Measurements from ENCODE around the gene SETD7.

SETD7 gene

GRCh38 chr4:139514382-139515059, 41.5 kb downstream of the SETD7 start:
- no peak for FAIRE-seq
- DNase-seq (ENCODE audit: insufficient read length, low spot score), result no peak

GRCh38 chr4:139511320-139511719, 44.7 kb downstream of the SETD7 start:
- FAIRE-seq, result no peak
- DNase-seq (ENCODE audit: insufficient read length, low spot score), result no peak

GRCh38 chr4:139509727-139510410, 46.1 kb downstream of the SETD7 start:
- FAIRE-seq (no peak), DNase-seq (ENCODE audit: insufficient read length, low spot score) (no peak)

- DNase-seq (ENCODE audit: insufficient read length, low spot score) (no peak), FAIRE-seq (no peak)
These were observed 47.3 kb downstream of the SETD7 start for GRCh38 chr4:139508581-139509237.

- DNase-seq (ENCODE audit: insufficient read length, low spot score) (no peak), FAIRE-seq (no peak)
These were observed 49.2 kb downstream of the SETD7 start for GRCh38 chr4:139506774-139507173.

GRCh38 chr4:139503622-139504166, 52.3 kb downstream of the SETD7 start:
- FAIRE-seq, result no peak

GRCh38 chr4:139501927-139502899, 53.8 kb downstream of the SETD7 start:
- DNase-seq (ENCODE audit: insufficient read length, low spot score) (no peak), FAIRE-seq (no peak)

More at GRCh38 chr4:139503622-139504166, 52.3 kb downstream of the SETD7 start:
- no peak for DNase-seq (ENCODE audit: insufficient read length, low spot score)

GRCh38 chr4:139501527-139501926, 54.5 kb downstream of the SETD7 start:
- no peak for FAIRE-seq
- DNase-seq (ENCODE audit: insufficient read length, low spot score), result no peak

GRCh38 chr4:139501117-139501516, 54.9 kb downstream of the SETD7 start:
- FAIRE-seq (no peak), DNase-seq (ENCODE audit: insufficient read length, low spot score) (no peak)

- DNase-seq (ENCODE audit: insufficient read length, low spot score), result no peak
- FAIRE-seq, result no peak
These were observed 56.8 kb downstream of the SETD7 start for GRCh38 chr4:139499186-139499585.

GRCh38 chr4:139493176-139493575, 62.8 kb downstream of the SETD7 start:
- FAIRE-seq, result no peak
- no peak for DNase-seq (ENCODE audit: insufficient read length, low spot score)

GRCh38 chr4:139492429-139492828, 63.6 kb downstream of the SETD7 start:
- DNase-seq (ENCODE audit: insufficient read length, low spot score), result no peak
- FAIRE-seq, result no peak

- DNase-seq (ENCODE audit: insufficient read length, low spot score) (no peak), FAIRE-seq (no peak)
These were observed 66.4 kb downstream of the SETD7 start for GRCh38 chr4:139489638-139490037.

GRCh38 chr4:139488442-139488841, 67.6 kb downstream of the SETD7 start:
- no peak for FAIRE-seq
- DNase-seq (ENCODE audit: insufficient read length, low spot score), result no peak

GRCh38 chr4:139484783-139485311, 71.2 kb downstream of the SETD7 start:
- FAIRE-seq (no peak), DNase-seq (ENCODE audit: insufficient read length, low spot score) (no peak)

GRCh38 chr4:139483000-139483399, 73.0 kb downstream of the SETD7 start:
- no peak for FAIRE-seq
- no peak for DNase-seq (ENCODE audit: insufficient read length, low spot score)

- no peak for DNase-seq (ENCODE audit: insufficient read length, low spot score)
- no peak for FAIRE-seq
These were observed 74.6 kb downstream of the SETD7 start for GRCh38 chr4:139481465-139481864.

GRCh38 chr4:139476363-139476762, 79.7 kb downstream of the SETD7 start:
- FAIRE-seq (no peak), DNase-seq (ENCODE audit: insufficient read length, low spot score) (no peak)

GRCh38 chr4:139472852-139473251, 83.2 kb downstream of the SETD7 start:
- DNase-seq (ENCODE audit: insufficient read length, low spot score) (no peak), FAIRE-seq (no peak)

- no peak for DNase-seq (ENCODE audit: insufficient read length, low spot score)
- no peak for FAIRE-seq
These were observed 84.9 kb downstream of the SETD7 start for GRCh38 chr4:139470997-139471665.

Measured in GM19239 (cell line).